Measurements from ENCODE around the gene MYO6. TPM values are rescaled to one million over a fixed set of nuclear protein-coding genes. Genes with fewer than 3 reads are reported as not detected.
A peak's percentile ranks its signal among the peaks of the same experiment; 100 is the strongest.

The MYO6 gene
- total and polyA plus RNA-seq, 2 donors from 2014 or later = 32.0 to 114 TPM

- H3K4me3 ChIP-seq (ENCODE audit: low read length in 3 of 3) = peak overlapping the region; percentile 34 to 98 (median 69)
- no peaks in the 10 kb centered on the region for H3K27me3 ChIP-seq (ENCODE audit: control insufficient read depth, insufficient read depth, low read length)
- no peak for FAIRE-seq
These were observed 2.4 kb downstream of the MYO6 start for GRCh38 chr6:75751443-75751842.

DNA sequence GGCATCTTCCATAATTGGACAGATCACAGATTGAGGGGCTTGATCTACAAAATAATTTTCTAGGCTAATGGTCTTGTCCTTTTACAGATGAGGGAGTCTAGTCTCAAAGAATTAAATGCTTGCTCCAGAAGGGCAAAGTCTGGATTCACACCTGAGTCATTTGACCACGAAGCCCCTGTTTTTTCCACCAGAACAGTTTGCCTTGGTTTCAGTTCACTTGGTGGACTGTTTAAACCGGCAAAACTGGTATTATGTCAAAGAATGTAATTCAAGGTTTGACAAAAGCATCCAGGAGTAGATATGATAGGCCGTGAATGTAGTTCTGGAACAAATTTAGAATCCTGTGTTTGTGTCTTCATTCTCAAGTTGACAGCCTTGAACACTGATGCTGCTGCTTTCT lies 3.3 kb downstream of the MYO6 start:
- Histone ChIP-seq H3K4me3 (ENCODE audit: low read length in 3 of 3) (peak overlapping the region; percentile 5 to 51 (median 45)), H3K4me1 (ENCODE audit: control insufficient read depth in 2 of 3, insufficient read depth in 2 of 3, low read depth in 1 of 3, low read length in 3 of 3) (peaks cover 3 to 13% (median 3%) of the 10 kb centered on the region in 3 donors), H3K27ac (ENCODE audit: low read depth in 2 of 2, low read length in 2 of 2) (peak overlapping the region; percentile 38 to 78), H3K27me3 (ENCODE audit: control insufficient read depth, insufficient read depth, low read length) (no peaks in the 10 kb centered on the region), H3K9me3 (ENCODE audit: control insufficient read depth in 2 of 3, insufficient read depth in 1 of 3, low read length in 3 of 3) (no peaks in the 10 kb centered on the region), H3K9ac (ENCODE audit: low read length in 3 of 3) (peak overlapping the region in 1 of 3 donors; percentile 28), H3K36me3 (ENCODE audit: control insufficient read depth in 2 of 3, insufficient read depth in 3 of 3, low read length in 3 of 3) (no peaks in the 10 kb centered on the region)
- DNase-seq = peak in 2 of 5 donors; percentile 41 to 58
- intact Hi-C loops (cut with DNase I) = no loop called here
- no peak for TF ChIP-seq CTCF (IDR thresholded peaks at IDR 0.05; ENCODE audit: borderline replicate concordance, extremely low read depth, insufficient read depth)
- FAIRE-seq = no peak

More at GRCh38 chr6:75751443-75751842, 2.4 kb downstream of the MYO6 start:
- intact Hi-C loops (cut with DNase I) = no loop called here
- DNase-seq = peak in 2 of 5 donors; percentile 19 to 33
- TF ChIP-seq CTCF (IDR thresholded peaks at IDR 0.05; ENCODE audit: borderline replicate concordance, extremely low read depth, insufficient read depth) = no peak
- peaks cover 2 to 11% (median 3%) of the 10 kb centered on the region in 3 donors for H3K4me1 ChIP-seq (ENCODE audit: control insufficient read depth in 2 of 3, insufficient read depth in 2 of 3, low read depth in 1 of 3, low read length in 3 of 3)
- no peaks in the 10 kb centered on the region for H3K9me3 ChIP-seq (ENCODE audit: control insufficient read depth in 2 of 3, insufficient read depth in 1 of 3, low read length in 3 of 3)
- H3K36me3 ChIP-seq (ENCODE audit: control insufficient read depth in 2 of 3, insufficient read depth in 3 of 3, low read length in 3 of 3) = no peaks in the 10 kb centered on the region
- H3K27ac ChIP-seq (ENCODE audit: low read depth in 2 of 2, low read length in 2 of 2) = peak overlapping the region; percentile 41 to 47
- H3K9ac ChIP-seq (ENCODE audit: low read length in 3 of 3) = no peak overlapping the region

- no peak for FAIRE-seq
- no peak overlapping the region for H3K27ac ChIP-seq (ENCODE audit: low read depth in 2 of 2, low read length in 2 of 2)
- no peak for TF ChIP-seq CTCF (IDR thresholded peaks at IDR 0.05; ENCODE audit: borderline replicate concordance, extremely low read depth, insufficient read depth)
These were observed 6.7 kb downstream of the MYO6 start for GRCh38 chr6:75755704-75756103.

GRCh38 chr6:75757295-75757694 lies 8.3 kb downstream of the MYO6 start:
- peaks cover 0 to 31% (median 4%) of the 10 kb centered on the region in 3 donors for H3K4me1 ChIP-seq (ENCODE audit: control insufficient read depth in 2 of 3, insufficient read depth in 2 of 3, low read depth in 1 of 3, low read length in 3 of 3)
- DNase-seq (no peak), FAIRE-seq (no peak)
- intact Hi-C loops (cut with DNase I) = no loop called here
- no peak overlapping the region for H3K27ac ChIP-seq (ENCODE audit: low read depth in 2 of 2, low read length in 2 of 2)
- no peak for TF ChIP-seq CTCF (IDR thresholded peaks at IDR 0.05; ENCODE audit: borderline replicate concordance, extremely low read depth, insufficient read depth)
- H3K9ac ChIP-seq (ENCODE audit: low read length in 3 of 3) = no peak overlapping the region
- H3K9me3 ChIP-seq (ENCODE audit: control insufficient read depth in 2 of 3, insufficient read depth in 1 of 3, low read length in 3 of 3) = no peaks in the 10 kb centered on the region
- H3K36me3 ChIP-seq (ENCODE audit: control insufficient read depth in 2 of 3, insufficient read depth in 3 of 3, low read length in 3 of 3) = no peaks in the 10 kb centered on the region
- no peaks in the 10 kb centered on the region for H3K27me3 ChIP-seq (ENCODE audit: control insufficient read depth, insufficient read depth, low read length)
- no peak overlapping the region for H3K4me3 ChIP-seq (ENCODE audit: low read length in 3 of 3)

More at GRCh38 chr6:75755704-75756103, 6.7 kb downstream of the MYO6 start:
- DNase-seq = no peak
- no peak overlapping the region for H3K9ac ChIP-seq (ENCODE audit: low read length in 3 of 3)
- H3K9me3 ChIP-seq (ENCODE audit: control insufficient read depth in 2 of 3, insufficient read depth in 1 of 3, low read length in 3 of 3) = no peaks in the 10 kb centered on the region
- H3K36me3 ChIP-seq (ENCODE audit: control insufficient read depth in 2 of 3, insufficient read depth in 3 of 3, low read length in 3 of 3) = no peaks in the 10 kb centered on the region
- H3K4me1 ChIP-seq (ENCODE audit: control insufficient read depth in 2 of 3, insufficient read depth in 2 of 3, low read depth in 1 of 3, low read length in 3 of 3) = peaks cover 0 to 29% (median 4%) of the 10 kb centered on the region in 3 donors
- intact Hi-C loops (cut with DNase I) = no loop called here
- H3K4me3 ChIP-seq (ENCODE audit: low read length in 3 of 3) = no peak overlapping the region
- H3K27me3 ChIP-seq (ENCODE audit: control insufficient read depth, insufficient read depth, low read length) = no peaks in the 10 kb centered on the region

Measured in kidney (tissue), 14 donors.